ENCODE results near the gene TPCN1.

- TF ChIP-seq CTCF (conservative IDR thresholded peaks at IDR 0.05; ENCODE audit: low read depth, low read length) (no peak), EZH2 (IDR thresholded peaks at IDR 0.05; ENCODE audit: borderline replicate concordance, low read depth, low read length, poor library complexity, severe bottlenecking) (no peak)
Measured at GRCh38 chr12:113179023-113179422, 42.2 kb upstream of the TPCN1 start.
